NCI-H82 treated with DMSO at 0.1 percent for 48 hours (cell line): ENCODE results near the gene KCNT1.

Source experiments
- DNase-seq: peaks from one replicate; lab custom pipeline; 2025; ENCODE audit not compliant: unreplicated experiment; lab: John Stamatoyannopoulos, UW

The KCNT1 gene

GRCh38 chr9:135840539-135840938, 138.6 kb downstream of the KCNT1 start:
- DNase-seq, result no peak
